Activated CD4-positive, alpha-beta T cell treated with anti-CD3 and anti-CD28 coated beads, Interleukin-2, amount 50 U/mL, for 24 hours (primary cell): Measurements from ENCODE around the gene MR1.
"Not testable (repeated sequence)": the region's sequence is repeated elsewhere in the genome, so short reads cannot be mapped to it uniquely, and the experiment has no call there.

Source experiments
- DNase-seq, 2 donors: peaks; one replicate each; pipeline ENCODE4 v3.0.0-alpha.2; 2020; ENCODE audit warnings: low read depth in 1 of 2, low spot score in 1 of 2

Gene MR1

GRCh38 chr1:181028615-181029014 is 5.2 kb upstream of the MR1 start:
- no peak for DNase-seq

GRCh38 chr1:181032535-181032934 is 1.2 kb upstream of the MR1 start:
- no peak for DNase-seq

- peak in 1 of 2 donors; percentile 6 for DNase-seq
Measured at GRCh38 chr1:181033128-181033798, 520 bp upstream of the MR1 start.

- not testable (repeated sequence) for DNase-seq
Measured at GRCh38 chr1:181035210-181035609, 1.4 kb downstream of the MR1 start.

GRCh38 chr1:181036107-181036836 is 2.5 kb downstream of the MR1 start:
- DNase-seq = no peak

- DNase-seq = no peak
Measured at GRCh38 chr1:181037386-181037785, 3.6 kb downstream of the MR1 start.

GRCh38 chr1:181038399-181038873 is 4.7 kb downstream of the MR1 start:
- DNase-seq = peak in 1 of 2 donors; percentile 65

GRCh38 chr1:181040284-181040865 is 6.6 kb downstream of the MR1 start:
- DNase-seq = no peak

GRCh38 chr1:181043025-181043888 is 9.5 kb downstream of the MR1 start:
- no peak for DNase-seq

- DNase-seq = peak in 1 of 2 donors; percentile 27
Measured at GRCh38 chr1:181044449-181044966, 10.7 kb downstream of the MR1 start.

GRCh38 chr1:181045946-181046345 is 12.2 kb downstream of the MR1 start:
- not testable (repeated sequence) for DNase-seq

- no peak for DNase-seq
Measured at GRCh38 chr1:181049378-181049777, 15.6 kb downstream of the MR1 start.

GRCh38 chr1:181050922-181051321 is 17.1 kb downstream of the MR1 start:
- no peak for DNase-seq

- no peak for DNase-seq
Measured at GRCh38 chr1:181056560-181056959, 22.8 kb downstream of the MR1 start.

GRCh38 chr1:181057079-181057478 is 23.3 kb downstream of the MR1 start:
- DNase-seq = no peak

- DNase-seq = no peak
Measured at GRCh38 chr1:181059435-181059834, 25.7 kb downstream of the MR1 start.

- DNase-seq = no peak
Measured at GRCh38 chr1:181060066-181060465, 26.3 kb downstream of the MR1 start.

GRCh38 chr1:181060947-181061346 is 27.2 kb downstream of the MR1 start:
- DNase-seq = not testable (repeated sequence)

GRCh38 chr1:181061487-181061886 is 27.7 kb downstream of the MR1 start:
- DNase-seq = no peak

GRCh38 chr1:181061891-181062835 is 28.4 kb downstream of the MR1 start:
- DNase-seq = no peak
